MM.1S (cell line): ENCODE measurements around the gene EVI2A.

Experiments used
- CTCF ChIP-seq: fragments of 300-600 bp; sonication (generic); IDR thresholded peaks from 2 replicates; pipeline ENCODE4 v1.5.1; 2016; ENCODE audit warnings: antibody characterized with exemption, low read length, mixed read lengths
- EZH2phosphoT487 ChIP-seq: fragments of 300-600 bp; sonication (generic); IDR thresholded peaks from 2 replicates; pipeline ENCODE4 v1.6.1; 2018; ENCODE audit warnings: antibody characterized with exemption, low read length

GRCh38 chr17:31323551-31323950, 2.1 kb upstream of the EVI2A start:
- TF ChIP-seq CTCF (no peak), EZH2phosphoT487 (no peak)
